Prostate gland (tissue), 2 donors: ENCODE measurements around the gene TMCC1. TPM values are rescaled to one million over a fixed set of nuclear protein-coding genes. Genes with fewer than 3 reads are reported as not detected.
A peak's percentile ranks its signal among the peaks of the same experiment; 100 is the strongest.
"Not testable (repeated sequence)": the region's sequence is repeated elsewhere in the genome, so short reads cannot be mapped to it uniquely, and the experiment has no call there.

Source experiments
- DNase-seq: peaks from one replicate; pipeline ENCODE4 v3.0.0-alpha.2; 2019; ENCODE audit warnings: low spot score
- H3K27ac ChIP-seq, 2 donors: fragments of 200-600 bp; sonication (generic); 2 replicates each; pipeline ENCODE4 v1.5.1; 2017 to 2019
- H3K27me3 ChIP-seq: fragments of 200-600 bp; sonication (generic); replicated peaks from 2 replicates; pipeline ENCODE4 v1.5.1; 2019; ENCODE audit not compliant: insufficient read depth
- H3K36me3 ChIP-seq, 2 donors: fragments of 200-600 bp; sonication (generic); 1 replicate in 1 of 2; 2 replicates in 1 of 2; pipeline versions ENCODE4 v1.5.1 to v1.8.1; 2017 to 2019
- H3K4me1 ChIP-seq: fragments of 200-600 bp; sonication (generic); replicated peaks from 2 replicates; pipeline ENCODE4 v1.5.1; 2019
- H3K4me3 ChIP-seq, 2 donors: fragments of 200-600 bp; sonication (generic); 2 replicates each; pipeline ENCODE4 v1.5.1; 2017 to 2019
- H3K9me3 ChIP-seq: fragments of 200-600 bp; sonication (generic); 2 replicates; pipeline ENCODE4 v1.5.1; 2017
- POLR2A ChIP-seq: fragments of 450-650 bp; IDR thresholded peaks from one replicate; pipeline ENCODE4 v1.6.1; 2016; ENCODE audit warnings: antibody characterized with exemption, mild to moderate bottlenecking
- POLR2AphosphoS5 ChIP-seq: sonication (generic); formaldehyde crosslinking; IDR thresholded peaks from one replicate; pipeline ENCODE4 v1.6.1; 2017; ENCODE audit warnings: antibody characterized with exemption
- WGBS: methylation state at CpG from one replicate; pipeline ENCODE4 v1.1.5; 2018; 5-methylcytosine and 5-hydroxymethylcytosine counted together
- intact Hi-C: fragments of 100-400 bp; cut with DNase I; formaldehyde crosslinking; loops from one replicate; pipeline ENCODE4 v1.14.2; 2022
- total RNA-seq, 2 donors: library from RNA; depleted of rRNA; stranded (reverse); fragments of >200 nt; gene quantifications; one replicate each; pipeline ENCODE4 v1.1.0, GENCODE V29; 2016
- TF ChIP-seq, protein P1 (sequence below), 4 experiments: fragments of 200-600 bp in 2 of 4; fragments of 450-650 bp in 2 of 4; sonication (generic) in 2 of 4; IDR thresholded peaks; 1 replicate in 3 of 4; 2 replicates in 1 of 4; pipeline ENCODE4 v1.5.1; 2016 to 2019; ENCODE audit warnings: antibody characterized with exemption in 4 of 4, mild to moderate bottlenecking in 2 of 4, moderate library complexity in 2 of 4

TMCC1 gene
- total RNA-seq, 2 donors from 2014 or later, result 27.6 to 43.9 TPM

DNA sequence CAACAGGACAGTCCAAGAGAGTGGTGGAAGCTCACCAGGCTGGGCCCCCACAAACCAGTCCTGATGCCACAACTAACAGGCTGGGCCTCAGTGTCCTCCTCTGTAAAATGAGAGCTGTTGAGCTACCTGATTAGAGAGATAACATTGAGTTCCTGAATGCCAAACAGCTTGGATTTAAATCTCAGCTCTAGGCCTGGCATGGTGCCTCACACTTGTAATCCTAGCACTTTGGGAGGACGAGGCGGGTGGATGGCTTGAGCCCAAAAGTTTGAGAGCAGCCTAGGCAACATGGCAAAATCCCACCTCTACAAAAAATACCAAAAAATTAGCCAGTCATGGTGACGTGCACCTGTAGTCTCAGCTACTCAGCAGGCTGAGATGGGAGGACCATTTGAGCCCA, 20.1 kb upstream of the TMCC1 start:
- no peak for DNase-seq
- Histone ChIP-seq H3K4me1 (no peaks in the 10 kb centered on the region), H3K27me3 (no peaks in the 10 kb centered on the region), H3K36me3 (no peaks in the 10 kb centered on the region), H3K27ac (peak overlapping the region in 1 of 2 donors; percentile 27), H3K4me3 (no peak overlapping the region), H3K9me3 (no peaks in the 10 kb centered on the region)
- intact Hi-C loops, result no loop called here
- TF ChIP-seq POLR2A, result no peak
- no peak for TF ChIP-seq POLR2AphosphoS5
- TF ChIP-seq, protein P1, sequence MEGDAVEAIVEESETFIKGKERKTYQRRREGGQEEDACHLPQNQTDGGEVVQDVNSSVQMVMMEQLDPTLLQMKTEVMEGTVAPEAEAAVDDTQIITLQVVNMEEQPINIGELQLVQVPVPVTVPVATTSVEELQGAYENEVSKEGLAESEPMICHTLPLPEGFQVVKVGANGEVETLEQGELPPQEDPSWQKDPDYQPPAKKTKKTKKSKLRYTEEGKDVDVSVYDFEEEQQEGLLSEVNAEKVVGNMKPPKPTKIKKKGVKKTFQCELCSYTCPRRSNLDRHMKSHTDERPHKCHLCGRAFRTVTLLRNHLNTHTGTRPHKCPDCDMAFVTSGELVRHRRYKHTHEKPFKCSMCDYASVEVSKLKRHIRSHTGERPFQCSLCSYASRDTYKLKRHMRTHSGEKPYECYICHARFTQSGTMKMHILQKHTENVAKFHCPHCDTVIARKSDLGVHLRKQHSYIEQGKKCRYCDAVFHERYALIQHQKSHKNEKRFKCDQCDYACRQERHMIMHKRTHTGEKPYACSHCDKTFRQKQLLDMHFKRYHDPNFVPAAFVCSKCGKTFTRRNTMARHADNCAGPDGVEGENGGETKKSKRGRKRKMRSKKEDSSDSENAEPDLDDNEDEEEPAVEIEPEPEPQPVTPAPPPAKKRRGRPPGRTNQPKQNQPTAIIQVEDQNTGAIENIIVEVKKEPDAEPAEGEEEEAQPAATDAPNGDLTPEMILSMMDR (IDR thresholded peaks at IDR 0.05), result no peak
- 37% methylated on average over 3 of the region's 3 CpGs for WGBS

DNA sequence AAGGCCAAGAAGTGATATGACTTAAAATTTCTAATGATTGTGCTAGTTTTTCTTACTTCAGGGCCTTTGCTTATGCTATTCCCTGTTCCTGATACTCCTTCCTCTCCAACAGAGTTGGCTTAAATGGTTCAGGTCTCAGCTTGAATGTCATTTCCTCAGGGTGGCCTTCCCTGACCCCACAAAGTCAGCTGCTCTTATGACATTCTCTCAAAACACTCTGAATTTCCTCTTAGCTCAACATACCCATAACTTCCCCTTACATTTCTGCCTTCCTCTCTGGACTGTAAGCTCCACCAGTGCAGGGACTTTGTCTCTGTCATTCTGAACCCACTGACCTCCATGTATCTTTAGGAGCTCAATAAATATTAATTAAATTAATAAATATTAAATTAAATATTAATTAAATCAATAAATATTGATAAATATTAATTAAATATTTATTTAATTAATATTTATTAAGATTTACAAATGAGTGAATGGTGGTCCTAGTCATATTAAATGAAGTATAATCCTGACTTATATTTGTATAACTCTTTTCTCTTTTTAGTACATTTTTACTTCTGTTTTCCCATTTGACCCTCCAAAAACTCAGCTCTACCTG, 17.9 kb upstream of the TMCC1 start:
- Histone ChIP-seq H3K4me1 (no peaks in the 10 kb centered on the region), H3K4me3 (no peak overlapping the region), H3K27ac (no peak overlapping the region), H3K9me3 (no peaks in the 10 kb centered on the region), H3K27me3 (no peaks in the 10 kb centered on the region), H3K36me3 (no peaks in the 10 kb centered on the region)
- intact Hi-C loops, result no loop called here
- DNase-seq, result no peak
- TF ChIP-seq, protein P1 (IDR thresholded peaks at IDR 0.05), result no peak
- TF ChIP-seq POLR2A (no peak), POLR2AphosphoS5 (no peak)

DNA sequence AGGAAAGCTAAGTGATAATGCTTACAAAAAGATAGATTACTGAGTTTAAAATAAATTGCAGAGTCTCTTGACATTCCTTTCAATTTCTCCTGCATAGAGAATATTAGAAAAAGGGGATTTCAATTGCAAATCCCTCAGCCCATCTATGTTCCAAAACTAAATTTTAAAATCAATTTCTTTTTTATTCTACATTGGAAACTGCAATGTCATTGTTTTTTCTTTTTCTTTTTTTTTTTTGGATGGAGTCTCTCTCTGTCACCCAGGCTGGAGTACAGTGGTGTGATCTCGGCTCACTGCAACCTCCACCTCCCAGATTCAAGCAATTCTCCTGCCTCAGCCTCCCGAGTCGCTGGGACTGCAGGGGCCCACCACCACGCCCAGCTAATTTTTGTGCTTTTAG, 15.7 kb upstream of the TMCC1 start:
- DNase-seq, H3K4me3 ChIP-seq, H3K36me3 ChIP-seq, intact Hi-C loops, H3K27me3 ChIP-seq, H3K9me3 ChIP-seq, H3K4me1 ChIP-seq: not testable (repeated sequence)
- WGBS, result 92% methylated on average over 4 of the region's 4 CpGs
- H3K27ac ChIP-seq, result peak overlapping the region; percentile 76 to 79

DNA sequence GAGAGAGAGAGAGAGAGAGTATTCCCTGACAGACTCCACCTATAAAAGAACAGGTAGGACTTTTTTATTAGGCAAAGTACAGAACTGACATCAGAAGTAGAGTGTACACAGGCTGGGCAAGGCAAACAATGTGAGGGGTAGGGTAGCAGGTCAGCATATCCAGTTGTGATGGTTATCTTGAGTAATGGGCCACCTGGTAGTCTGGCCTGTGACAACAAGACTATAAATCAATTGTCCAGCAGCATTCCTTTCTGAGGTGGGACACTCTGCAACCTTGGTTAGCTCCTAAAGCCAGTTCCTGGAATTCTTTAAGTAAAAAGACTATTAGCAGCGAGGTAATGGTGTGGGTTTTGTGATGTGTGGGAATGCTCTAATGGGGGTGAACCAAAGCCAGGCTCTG, 14.9 kb upstream of the TMCC1 start:
- H3K4me1 ChIP-seq, result no peaks in the 10 kb centered on the region
- H3K4me3 ChIP-seq, result no peak overlapping the region
- H3K27ac ChIP-seq, result peak overlapping the region; percentile 76 to 79
- intact Hi-C loops, result no loop called here
- DNase-seq, result peak; percentile 74
- no peaks in the 10 kb centered on the region for H3K27me3 ChIP-seq
- no peaks in the 10 kb centered on the region for H3K9me3 ChIP-seq
- WGBS, result 58% methylated on average over 1 of the region's 1 CpG
- no peaks in the 10 kb centered on the region for H3K36me3 ChIP-seq
- peak; percentile 36 for TF ChIP-seq POLR2A
- peak; percentile 84 for TF ChIP-seq POLR2AphosphoS5
- TF ChIP-seq, protein P1 (IDR thresholded peaks at IDR 0.05), result no peak

DNA sequence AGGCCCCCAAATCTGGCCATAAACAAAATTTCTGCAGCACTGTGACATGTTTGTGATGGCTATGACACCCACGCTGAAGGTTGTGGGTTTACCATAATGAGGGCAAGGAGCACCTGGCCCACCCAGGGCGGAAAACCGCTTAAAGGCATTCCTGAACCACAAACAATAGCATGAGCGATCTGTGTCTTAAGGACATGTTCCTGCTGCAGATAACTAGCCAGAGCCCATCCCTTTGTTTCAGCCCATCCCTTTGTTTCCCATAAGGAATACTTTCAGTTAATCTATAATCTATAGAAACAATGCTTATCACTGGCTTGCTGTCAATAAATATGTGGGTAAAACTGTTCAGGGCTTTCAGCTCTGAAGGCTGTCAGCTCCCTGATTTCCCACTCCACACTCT, 7.8 kb upstream of the TMCC1 start:
- intact Hi-C loops, H3K9me3 ChIP-seq: not testable (repeated sequence)
- WGBS, result 97% methylated on average over 4 of the region's 4 CpGs

DNA sequence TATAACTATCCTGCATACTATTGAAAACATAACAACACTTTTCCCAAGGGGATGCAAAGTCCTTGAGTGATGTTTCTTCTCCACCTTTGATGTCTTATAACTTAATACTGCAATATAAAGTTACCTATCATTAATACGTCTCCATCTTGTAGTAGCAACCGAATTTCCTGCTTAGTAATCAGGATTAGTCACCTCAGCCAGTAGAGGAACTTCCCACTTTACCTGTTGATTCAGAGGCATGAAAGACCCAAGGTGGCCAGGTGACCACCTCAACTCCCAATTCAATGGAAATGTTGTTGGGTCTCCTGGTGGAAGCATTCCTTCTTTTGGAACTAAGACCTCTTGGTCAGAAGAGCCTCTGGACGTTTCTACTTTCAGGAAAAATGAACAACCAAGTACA, 3.5 kb upstream of the TMCC1 start:
- TF ChIP-seq POLR2AphosphoS5 (no peak), POLR2A (no peak)
- TF ChIP-seq, protein P1 (IDR thresholded peaks at IDR 0.05), result no peak
- Histone ChIP-seq H3K27ac (no peak overlapping the region), H3K36me3 (no peaks in the 10 kb centered on the region), H3K27me3 (no peaks in the 10 kb centered on the region), H3K9me3 (no peaks in the 10 kb centered on the region), H3K4me1 (no peaks in the 10 kb centered on the region), H3K4me3 (no peak overlapping the region)
- DNase-seq, result no peak
- intact Hi-C loops, result no loop called here
- 94% methylated on average over 3 of the region's 3 CpGs for WGBS

More for the DNA sequence above, 7.8 kb upstream of the TMCC1 start:
- H3K4me1 ChIP-seq, H3K27me3 ChIP-seq, H3K36me3 ChIP-seq, H3K4me3 ChIP-seq, DNase-seq, H3K27ac ChIP-seq: not testable (repeated sequence)
